ENCODE results near the gene SEZ6L2. TPM values are rescaled to one million over a fixed set of nuclear protein-coding genes. Genes with fewer than 3 reads are reported as not detected.
"Not testable (repeated sequence)": the region's sequence is repeated elsewhere in the genome, so short reads cannot be mapped to it uniquely, and the experiment has no call there.

Gene SEZ6L2
- polyA plus RNA-seq, 2 donors, result 0.35 to 0.45 TPM

DNA sequence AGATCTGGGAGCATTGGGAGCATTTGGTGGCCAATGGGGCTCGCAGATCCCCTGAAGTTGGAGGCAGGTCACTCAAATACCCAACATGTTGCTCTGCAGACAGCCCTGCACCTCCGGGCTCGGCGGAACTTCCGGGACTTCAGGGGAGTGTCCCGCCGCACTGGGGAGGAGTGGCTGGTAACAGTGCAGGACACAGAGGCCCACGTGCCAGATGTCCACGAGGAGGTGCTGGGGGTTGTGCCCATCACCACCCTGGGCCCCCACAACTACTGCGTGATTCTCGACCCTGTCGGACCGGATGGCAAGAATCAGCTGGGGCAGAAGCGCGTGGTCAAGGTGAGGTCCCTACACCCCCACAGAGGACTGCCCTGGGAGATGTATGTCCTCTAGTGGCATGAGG lies 62.7 kb downstream of the SEZ6L2 start:
- peaks cover 9 to 46% of the 10 kb centered on the region in 2 donors for H3K36me3 ChIP-seq (ENCODE audit: control insufficient read depth in 2 of 2, insufficient read depth in 2 of 2, low read length in 1 of 2)
- H3K27ac ChIP-seq (ENCODE audit: low read depth in 2 of 2, low read length in 1 of 2), result no peak overlapping the region
- no peaks in the 10 kb centered on the region for H3K27me3 ChIP-seq (ENCODE audit: control insufficient read depth in 1 of 2, insufficient read depth in 2 of 2, low read length in 2 of 2)
- H3K4me1 ChIP-seq (ENCODE audit: control insufficient read depth in 2 of 2, insufficient read depth in 2 of 2, low read length in 1 of 2), result peaks cover 0 to 2% of the 10 kb centered on the region in 2 donors
- 87 to 88% methylated on average over 15 of the region's 15 CpGs for WGBS, 2 donors
- H3K4me3 ChIP-seq (ENCODE audit: low read depth in 1 of 2, low read length in 2 of 2), result no peak overlapping the region
- H3K9me3 ChIP-seq (ENCODE audit: control insufficient read depth in 2 of 2, insufficient read depth in 1 of 2, low read depth in 1 of 2, low read length in 1 of 2), result no peaks in the 10 kb centered on the region

DNA sequence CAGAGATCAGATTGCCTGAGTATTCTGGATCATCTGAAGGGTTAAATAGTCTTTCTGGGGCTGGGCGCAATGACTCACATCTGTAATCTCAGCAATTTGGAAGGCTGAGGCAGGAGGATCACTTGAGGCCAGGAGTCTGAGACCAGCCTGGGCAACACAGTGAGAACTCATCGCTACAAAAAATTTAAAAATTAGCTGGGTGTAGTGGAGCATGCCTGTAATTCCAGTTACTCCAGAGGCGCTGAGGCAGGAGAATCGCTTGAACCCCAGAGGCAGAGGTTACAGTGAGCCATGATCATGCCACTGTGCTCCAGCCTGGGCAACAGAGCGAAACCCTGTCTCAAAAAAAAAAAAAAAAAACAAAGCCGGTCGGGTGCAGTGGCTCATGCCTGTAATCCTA lies 63.4 kb downstream of the SEZ6L2 start:
- WGBS, 2 donors, result 89 to 95% methylated on average over 7 of the region's 7 CpGs
- H3K4me1 ChIP-seq (ENCODE audit: control insufficient read depth in 2 of 2, insufficient read depth in 2 of 2, low read length in 1 of 2), result peaks cover 0 to 2% of the 10 kb centered on the region in 2 donors
- H3K9me3 ChIP-seq (ENCODE audit: control insufficient read depth in 2 of 2, insufficient read depth in 1 of 2, low read depth in 1 of 2, low read length in 1 of 2), result no peaks in the 10 kb centered on the region
- H3K27me3 ChIP-seq (ENCODE audit: control insufficient read depth in 1 of 2, insufficient read depth in 2 of 2, low read length in 2 of 2), result no peaks in the 10 kb centered on the region
- no peak overlapping the region for H3K27ac ChIP-seq (ENCODE audit: low read depth in 2 of 2, low read length in 1 of 2)
- H3K36me3 ChIP-seq (ENCODE audit: control insufficient read depth in 2 of 2, insufficient read depth in 2 of 2, low read length in 1 of 2), result peaks cover 9 to 41% of the 10 kb centered on the region in 2 donors
- H3K4me3 ChIP-seq (ENCODE audit: low read depth in 1 of 2, low read length in 2 of 2), result no peak overlapping the region

DNA sequence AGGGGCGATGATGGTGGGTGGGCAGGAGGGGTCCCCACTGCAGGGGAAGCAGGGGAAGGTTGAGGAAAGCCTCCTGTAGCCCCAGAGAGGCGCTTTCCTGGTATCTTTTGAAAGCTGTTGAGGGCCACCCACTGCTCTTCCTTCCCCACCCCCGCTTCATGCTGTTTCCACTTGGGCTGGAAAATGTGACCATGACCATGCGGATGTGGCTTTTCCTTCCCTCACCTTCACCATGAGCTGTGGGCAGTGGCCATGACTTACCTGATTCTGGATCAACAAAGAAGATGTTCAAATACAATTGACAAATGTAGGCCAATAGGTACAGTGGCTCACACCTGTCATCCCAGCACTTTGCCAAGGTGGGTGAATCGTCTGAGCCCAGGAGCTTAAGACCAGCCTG lies 65.3 kb downstream of the SEZ6L2 start:
- 86 to 92% methylated on average over 5 of the region's 5 CpGs for WGBS, 2 donors
- peaks cover 0 to 2% of the 10 kb centered on the region in 2 donors for H3K4me1 ChIP-seq (ENCODE audit: control insufficient read depth in 2 of 2, insufficient read depth in 2 of 2, low read length in 1 of 2)
- H3K27me3 ChIP-seq (ENCODE audit: control insufficient read depth in 1 of 2, insufficient read depth in 2 of 2, low read length in 2 of 2), result no peaks in the 10 kb centered on the region
- peaks cover 3 to 37% of the 10 kb centered on the region in 2 donors for H3K36me3 ChIP-seq (ENCODE audit: control insufficient read depth in 2 of 2, insufficient read depth in 2 of 2, low read length in 1 of 2)
- no peaks in the 10 kb centered on the region for H3K9me3 ChIP-seq (ENCODE audit: control insufficient read depth in 2 of 2, insufficient read depth in 1 of 2, low read depth in 1 of 2, low read length in 1 of 2)
- H3K4me3 ChIP-seq (ENCODE audit: low read depth in 1 of 2, low read length in 2 of 2), result no peak overlapping the region
- no peak overlapping the region for H3K27ac ChIP-seq (ENCODE audit: low read depth in 2 of 2, low read length in 1 of 2)

DNA sequence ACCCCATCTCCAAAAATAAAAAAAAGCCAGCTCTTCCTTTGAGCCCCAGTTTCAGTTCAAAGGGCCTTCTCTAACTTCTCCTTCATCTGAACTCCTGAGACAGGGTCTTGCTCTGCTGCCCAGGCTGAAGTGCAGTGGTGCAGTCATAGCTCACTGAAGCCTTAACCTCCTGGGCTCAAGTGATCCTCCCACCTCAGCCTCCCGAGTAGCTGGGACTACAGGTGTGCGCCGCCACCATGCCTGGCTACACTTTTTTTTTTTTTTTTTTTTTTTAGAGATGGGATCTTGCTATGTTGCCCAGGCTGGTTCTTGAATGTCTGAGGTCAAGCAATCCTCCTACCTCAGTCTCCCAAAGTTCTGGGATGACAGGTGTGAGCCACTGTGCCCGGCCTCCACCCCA lies 66.1 kb downstream of the SEZ6L2 start:
- not testable (repeated sequence) for H3K27me3 ChIP-seq (ENCODE audit: control insufficient read depth in 1 of 2, insufficient read depth in 2 of 2, low read length in 2 of 2); H3K27ac ChIP-seq (ENCODE audit: low read depth in 2 of 2, low read length in 1 of 2); H3K4me1 ChIP-seq (ENCODE audit: control insufficient read depth in 2 of 2, insufficient read depth in 2 of 2, low read length in 1 of 2); H3K4me3 ChIP-seq (ENCODE audit: low read depth in 1 of 2, low read length in 2 of 2); H3K9me3 ChIP-seq (ENCODE audit: control insufficient read depth in 2 of 2, insufficient read depth in 1 of 2, low read depth in 1 of 2, low read length in 1 of 2)
- 96 to 98% methylated on average over 4 of the region's 4 CpGs for WGBS, 2 donors
- H3K36me3 ChIP-seq (ENCODE audit: control insufficient read depth in 2 of 2, insufficient read depth in 2 of 2, low read length in 1 of 2), result peaks cover 3 to 34% of the 10 kb centered on the region in 2 donors

DNA sequence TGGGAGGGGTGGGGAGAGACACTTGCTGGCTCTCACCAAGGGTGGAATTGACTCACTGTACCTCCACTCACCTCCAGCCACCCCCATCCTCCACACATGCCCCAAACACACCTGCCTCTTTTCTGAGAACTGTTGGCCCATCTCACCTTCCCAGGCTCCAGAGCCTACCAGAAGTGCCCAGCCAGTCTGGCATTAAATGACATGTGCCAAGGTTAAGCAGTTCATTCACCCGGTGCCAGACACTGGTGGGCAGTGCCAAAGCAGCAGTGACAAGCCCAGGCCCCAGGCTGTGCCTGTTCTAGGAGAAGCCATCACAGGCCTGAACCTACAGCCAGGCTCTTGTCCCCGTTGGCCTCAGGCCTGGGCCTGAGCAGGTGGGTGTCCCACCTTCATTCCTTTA lies 67.9 kb downstream of the SEZ6L2 start:
- 54 to 60% methylated on average over 2 of the region's 2 CpGs for WGBS, 2 donors
- peaks cover 3 to 26% of the 10 kb centered on the region in 2 donors for H3K36me3 ChIP-seq (ENCODE audit: control insufficient read depth in 2 of 2, insufficient read depth in 2 of 2, low read length in 1 of 2)
- H3K27ac ChIP-seq (ENCODE audit: low read depth in 2 of 2, low read length in 1 of 2), result no peak overlapping the region
- no peaks in the 10 kb centered on the region for H3K27me3 ChIP-seq (ENCODE audit: control insufficient read depth in 1 of 2, insufficient read depth in 2 of 2, low read length in 2 of 2)
- H3K9me3 ChIP-seq (ENCODE audit: control insufficient read depth in 2 of 2, insufficient read depth in 1 of 2, low read depth in 1 of 2, low read length in 1 of 2), result no peaks in the 10 kb centered on the region
- peaks cover 0 to 2% of the 10 kb centered on the region in 2 donors for H3K4me1 ChIP-seq (ENCODE audit: control insufficient read depth in 2 of 2, insufficient read depth in 2 of 2, low read length in 1 of 2)
- no peak overlapping the region for H3K4me3 ChIP-seq (ENCODE audit: low read depth in 1 of 2, low read length in 2 of 2)

DNA sequence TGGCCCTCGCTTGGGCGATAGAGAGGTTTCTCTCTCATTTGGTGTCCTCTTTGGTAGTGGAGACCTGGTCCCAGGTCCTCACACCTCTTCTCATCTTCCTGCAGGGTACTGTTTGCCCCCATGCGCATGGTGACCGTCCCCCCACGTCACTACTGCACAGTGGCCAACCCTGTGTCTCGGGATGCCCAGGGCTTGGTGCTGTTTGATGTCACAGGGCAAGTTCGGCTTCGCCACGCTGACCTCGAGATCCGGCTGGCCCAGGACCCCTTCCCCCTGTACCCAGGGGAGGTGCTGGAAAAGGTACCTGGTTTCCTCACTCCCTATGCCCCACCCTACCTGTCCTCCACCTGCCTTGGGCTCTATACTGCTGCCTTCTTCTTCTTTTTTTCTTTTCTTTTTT lies 68.6 kb downstream of the SEZ6L2 start:
- peaks cover 3 to 29% of the 10 kb centered on the region in 2 donors for H3K36me3 ChIP-seq (ENCODE audit: control insufficient read depth in 2 of 2, insufficient read depth in 2 of 2, low read length in 1 of 2)
- 94% methylated on average over 11 of the region's 11 CpGs for WGBS, 2 donors
- no peak overlapping the region for H3K27ac ChIP-seq (ENCODE audit: low read depth in 2 of 2, low read length in 1 of 2)
- peaks cover 3 to 8% of the 10 kb centered on the region in 2 donors for H3K4me1 ChIP-seq (ENCODE audit: control insufficient read depth in 2 of 2, insufficient read depth in 2 of 2, low read length in 1 of 2)
- H3K27me3 ChIP-seq (ENCODE audit: control insufficient read depth in 1 of 2, insufficient read depth in 2 of 2, low read length in 2 of 2), result no peaks in the 10 kb centered on the region
- no peaks in the 10 kb centered on the region for H3K9me3 ChIP-seq (ENCODE audit: control insufficient read depth in 2 of 2, insufficient read depth in 1 of 2, low read depth in 1 of 2, low read length in 1 of 2)
- no peak overlapping the region for H3K4me3 ChIP-seq (ENCODE audit: low read depth in 1 of 2, low read length in 2 of 2)

DNA sequence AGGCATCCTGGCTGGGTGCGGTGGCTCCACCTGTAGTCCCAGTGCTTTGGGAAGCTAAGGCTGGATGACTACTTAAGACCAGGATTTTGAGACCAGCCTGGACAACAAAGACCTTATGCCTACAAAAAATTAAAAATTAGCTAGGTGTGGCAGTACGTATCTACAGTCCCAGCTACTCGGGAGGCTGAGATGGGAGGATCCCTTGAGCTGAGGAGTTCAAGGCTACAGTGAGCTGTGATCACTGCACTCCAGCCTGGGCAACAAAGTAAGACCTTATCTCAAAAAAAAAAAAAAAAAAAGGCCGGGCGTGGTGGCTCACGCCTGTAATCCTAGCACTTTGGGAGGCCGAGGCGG lies 73.0 kb downstream of the SEZ6L2 start:
- no peak overlapping the region for H3K4me3 ChIP-seq (ENCODE audit: low read depth in 1 of 2, low read length in 2 of 2)
- H3K27ac ChIP-seq (ENCODE audit: low read depth in 2 of 2, low read length in 1 of 2), result peak overlapping the region in 1 of 2 donors; percentile 61
- H3K4me1 ChIP-seq (ENCODE audit: control insufficient read depth in 2 of 2, insufficient read depth in 2 of 2, low read length in 1 of 2), result peaks cover 6 to 23% of the 10 kb centered on the region in 2 donors
- 87 to 88% methylated on average over 6 of the region's 8 CpGs for WGBS, 2 donors
- H3K36me3 ChIP-seq (ENCODE audit: control insufficient read depth in 2 of 2, insufficient read depth in 2 of 2, low read length in 1 of 2), result peaks cover 0 to 9% of the 10 kb centered on the region in 2 donors
- H3K27me3 ChIP-seq (ENCODE audit: control insufficient read depth in 1 of 2, insufficient read depth in 2 of 2, low read length in 2 of 2), result no peaks in the 10 kb centered on the region
- H3K9me3 ChIP-seq (ENCODE audit: control insufficient read depth in 2 of 2, insufficient read depth in 1 of 2, low read depth in 1 of 2, low read length in 1 of 2), result no peaks in the 10 kb centered on the region

DNA sequence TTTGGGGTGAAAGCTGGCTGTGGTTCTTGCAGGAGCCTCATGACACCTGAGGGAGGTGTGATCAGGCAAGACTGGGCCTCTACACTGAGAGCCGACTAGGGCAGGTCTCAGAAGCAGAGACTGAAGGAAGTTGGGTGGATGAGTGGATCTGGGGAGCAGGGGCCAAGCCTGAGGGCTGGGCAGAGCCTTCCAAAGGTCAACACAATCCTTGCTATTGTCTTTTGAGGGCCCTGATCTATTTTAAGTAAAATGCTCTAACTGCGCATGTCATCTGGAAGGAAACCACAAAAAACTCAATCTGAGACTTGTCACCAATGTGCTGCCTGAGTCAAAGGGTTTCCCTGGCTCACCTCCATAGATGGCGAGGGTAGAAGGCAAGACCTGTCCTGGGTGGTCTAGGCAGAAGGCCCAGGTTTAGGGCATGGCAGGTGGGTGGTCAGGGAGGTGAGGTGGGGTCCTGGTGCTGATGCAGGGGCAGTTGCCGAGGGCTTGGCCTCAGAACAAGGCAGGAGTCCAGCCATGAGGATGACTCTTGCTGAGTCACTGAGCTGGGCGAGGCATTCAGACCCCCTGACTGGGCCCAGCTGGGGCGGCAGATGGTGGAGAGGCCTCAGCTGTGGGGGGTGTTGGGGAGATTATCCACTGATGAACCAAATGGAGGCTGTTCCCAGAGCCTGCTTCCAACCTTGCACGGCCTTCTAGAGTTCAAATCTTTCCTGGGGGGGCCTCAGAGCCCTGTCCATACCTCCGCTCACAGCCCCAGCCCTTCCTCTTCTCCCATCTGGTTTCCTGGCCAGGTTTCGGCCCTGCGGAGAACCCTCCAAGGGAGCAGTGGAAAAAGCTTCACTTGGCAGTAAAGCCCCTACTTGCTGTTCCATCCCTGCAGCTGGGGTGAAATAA lies 74.0 kb downstream of the SEZ6L2 start:
- WGBS, 2 donors, result 48 to 53% methylated on average over 10 of the region's 10 CpGs
- H3K27me3 ChIP-seq (ENCODE audit: control insufficient read depth in 1 of 2, insufficient read depth in 2 of 2, low read length in 2 of 2), result no peaks in the 10 kb centered on the region
- H3K27ac ChIP-seq (ENCODE audit: low read depth in 2 of 2, low read length in 1 of 2), result peak overlapping the region; percentile 61 to 65
- peaks cover 0 to 4% of the 10 kb centered on the region in 2 donors for H3K36me3 ChIP-seq (ENCODE audit: control insufficient read depth in 2 of 2, insufficient read depth in 2 of 2, low read length in 1 of 2)
- H3K4me1 ChIP-seq (ENCODE audit: control insufficient read depth in 2 of 2, insufficient read depth in 2 of 2, low read length in 1 of 2), result peaks cover 8 to 27% of the 10 kb centered on the region in 2 donors
- no peak overlapping the region for H3K4me3 ChIP-seq (ENCODE audit: low read depth in 1 of 2, low read length in 2 of 2)
- no peaks in the 10 kb centered on the region for H3K9me3 ChIP-seq (ENCODE audit: control insufficient read depth in 2 of 2, insufficient read depth in 1 of 2, low read depth in 1 of 2, low read length in 1 of 2)

DNA sequence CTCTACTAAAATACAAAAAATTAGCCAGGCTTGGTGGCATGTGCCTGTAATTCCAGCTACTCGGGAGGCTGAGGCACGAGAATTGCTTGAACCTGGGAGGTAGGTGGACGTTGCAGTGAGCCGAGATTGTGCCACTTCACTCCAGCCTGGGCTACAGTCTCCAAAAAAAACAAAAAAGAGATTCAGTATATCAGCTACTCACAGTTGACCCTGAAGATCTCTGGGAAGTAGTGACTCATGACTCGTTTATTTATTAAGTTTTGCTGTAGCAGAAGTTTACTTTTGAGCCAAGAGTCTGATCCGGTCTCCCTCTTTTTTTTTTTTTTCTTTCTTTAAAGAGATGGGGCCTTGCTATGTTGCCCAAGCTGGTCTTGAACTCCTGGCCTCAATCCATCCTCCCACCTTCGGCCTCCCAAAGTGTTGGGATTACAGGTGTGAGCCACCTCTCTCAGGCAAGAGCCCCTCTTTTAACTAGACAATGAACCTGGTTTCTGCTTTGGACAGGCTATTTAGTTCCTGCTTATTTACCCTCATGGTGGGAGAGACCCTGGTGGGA lies 74.7 kb downstream of the SEZ6L2 start:
- 24 to 28% methylated on average over 7 of the region's 7 CpGs for WGBS, 2 donors
- Histone ChIP-seq H3K9me3 (ENCODE audit: control insufficient read depth in 2 of 2, insufficient read depth in 1 of 2, low read depth in 1 of 2, low read length in 1 of 2) (no peaks in the 10 kb centered on the region), H3K4me1 (ENCODE audit: control insufficient read depth in 2 of 2, insufficient read depth in 2 of 2, low read length in 1 of 2) (peaks cover 8 to 29% of the 10 kb centered on the region in 2 donors), H3K27me3 (ENCODE audit: control insufficient read depth in 1 of 2, insufficient read depth in 2 of 2, low read length in 2 of 2) (no peaks in the 10 kb centered on the region), H3K36me3 (ENCODE audit: control insufficient read depth in 2 of 2, insufficient read depth in 2 of 2, low read length in 1 of 2) (peaks cover 0 to 4% of the 10 kb centered on the region in 2 donors), H3K27ac (ENCODE audit: low read depth in 2 of 2, low read length in 1 of 2) (peak overlapping the region; percentile 51 to 65), H3K4me3 (ENCODE audit: low read depth in 1 of 2, low read length in 2 of 2) (no peak overlapping the region)
